Limb (tissue), 2 donors: ENCODE results near the gene WNK1.
"Not testable (repeated sequence)": the region's sequence is repeated elsewhere in the genome, so short reads cannot be mapped to it uniquely, and the experiment has no call there.

ENCODE experiments used
- DNase-seq, 2 donors: peaks; one replicate each; pipeline ENCODE4 v3.0.0-alpha.2; 2016; ENCODE audit errors: extremely low spot score in 2 of 2

Gene WNK1

DNA sequence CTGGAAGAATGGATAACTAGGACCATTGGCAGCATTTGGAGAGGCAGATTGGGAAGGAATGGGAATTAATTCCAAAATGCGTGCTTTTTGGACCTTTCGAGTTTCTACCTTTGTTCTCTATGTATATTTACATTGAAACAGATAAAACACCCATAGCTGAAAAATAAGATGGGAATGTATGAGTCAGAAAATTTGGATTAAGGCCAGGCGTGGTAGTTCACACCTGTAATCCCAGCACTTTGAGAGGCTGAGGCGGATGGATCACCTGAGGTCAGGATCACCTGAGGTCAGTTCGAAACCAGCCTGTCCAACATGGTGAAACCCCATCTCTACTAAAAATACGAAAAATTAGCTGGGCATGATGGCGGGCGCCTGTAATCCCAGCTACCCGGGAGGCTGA is 65.1 kb downstream of the WNK1 start:
- not testable (repeated sequence) for DNase-seq

DNA sequence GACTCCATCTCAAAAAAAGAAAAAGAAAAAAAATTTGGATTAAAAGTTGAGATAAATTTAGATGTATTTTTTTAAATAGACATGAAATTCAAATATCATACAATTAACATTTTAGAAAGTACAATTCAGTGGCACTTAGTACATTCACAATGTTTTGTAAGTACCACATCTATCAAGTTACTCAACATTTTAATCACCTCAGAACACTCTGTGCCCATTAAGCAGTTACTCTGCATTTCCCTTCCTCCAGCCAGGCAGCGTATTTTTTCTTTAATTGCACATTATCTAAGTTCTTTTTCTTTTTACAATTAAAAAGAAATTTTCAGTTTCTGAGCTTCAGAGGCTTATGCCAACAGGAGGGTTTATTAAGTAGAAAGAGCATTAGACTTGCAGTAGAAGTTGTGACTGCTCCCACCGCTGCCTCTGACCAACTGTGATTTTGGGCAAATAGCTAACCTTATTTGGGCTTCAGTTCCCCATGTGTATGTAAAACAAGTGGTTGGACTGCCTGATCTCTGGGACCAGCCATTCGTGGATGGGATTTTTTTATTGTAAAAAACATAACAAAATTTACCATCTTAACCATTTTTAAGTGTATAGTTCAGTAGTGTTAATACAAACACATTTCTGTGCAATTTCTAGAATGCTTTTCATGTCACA is 65.7 kb downstream of the WNK1 start:
- DNase-seq = no peak

DNA sequence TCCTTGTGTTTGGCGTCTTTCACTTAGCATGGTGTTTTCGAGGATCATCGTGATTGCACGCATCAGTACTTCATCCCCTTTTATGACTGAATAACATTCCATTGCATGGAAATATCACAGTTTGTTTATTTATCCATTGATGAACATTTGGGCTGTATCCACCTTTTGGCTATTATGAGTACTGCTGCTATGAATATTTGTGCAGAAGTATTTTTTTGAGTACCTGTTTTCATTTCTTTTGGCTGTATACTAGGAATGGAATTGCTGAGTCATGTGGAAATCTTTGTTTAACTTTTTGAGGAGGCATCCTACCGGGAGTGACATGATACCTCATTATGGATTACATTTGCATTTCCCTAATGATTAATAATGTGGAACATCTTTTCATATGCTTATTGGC is 66.4 kb downstream of the WNK1 start:
- DNase-seq = no peak

DNA sequence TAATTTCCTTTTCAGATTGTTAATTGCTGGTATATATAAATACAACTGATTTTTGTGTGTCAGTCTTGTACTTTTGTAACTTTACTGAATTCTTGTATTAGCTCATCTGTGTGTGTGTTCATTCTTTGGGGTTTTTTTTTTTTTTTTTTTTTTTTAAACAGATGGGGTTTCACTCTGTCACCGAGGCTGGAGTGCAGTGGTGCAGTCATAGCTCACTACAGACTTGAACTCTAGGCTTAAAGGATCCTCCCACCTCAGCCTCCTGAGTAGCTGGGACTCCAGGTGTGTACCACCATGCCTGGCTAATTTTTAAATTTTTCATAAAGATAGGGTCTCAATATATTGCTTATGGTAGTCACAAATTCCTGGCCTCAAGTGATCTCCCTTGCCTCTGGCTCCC is 68.0 kb downstream of the WNK1 start:
- no peak for DNase-seq

DNA sequence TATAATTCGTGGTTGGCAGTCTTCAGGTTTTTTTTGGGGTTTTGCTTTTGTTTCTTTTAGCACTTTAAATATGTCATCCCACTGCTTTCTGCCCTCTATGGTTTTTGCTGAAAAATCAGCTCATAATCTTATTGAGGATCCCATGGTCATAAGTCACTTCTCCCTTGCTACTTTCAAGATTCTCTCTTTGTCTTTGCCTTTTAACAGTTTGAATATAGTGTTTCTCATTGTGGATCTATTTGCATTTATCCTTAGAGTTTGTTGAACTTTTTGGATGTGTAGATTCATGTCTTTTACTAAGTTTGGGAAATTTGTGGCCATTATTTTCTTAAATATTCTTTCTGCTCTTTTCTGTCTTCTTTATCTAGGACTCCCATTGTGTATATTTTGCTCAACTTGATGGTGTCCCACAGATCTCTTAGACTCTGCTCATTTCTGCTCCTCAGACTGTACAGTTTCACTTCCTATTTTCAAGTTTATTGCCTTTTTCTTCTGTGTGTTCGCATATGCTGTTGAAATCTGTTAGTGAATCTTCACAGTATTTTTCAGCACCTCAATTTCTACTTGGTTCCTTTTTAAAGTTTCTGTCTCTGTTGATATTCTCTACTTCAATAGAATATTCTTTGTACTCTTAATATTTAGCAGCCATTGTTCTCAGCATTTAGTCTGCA is 70.8 kb downstream of the WNK1 start:
- DNase-seq = no peak

DNA sequence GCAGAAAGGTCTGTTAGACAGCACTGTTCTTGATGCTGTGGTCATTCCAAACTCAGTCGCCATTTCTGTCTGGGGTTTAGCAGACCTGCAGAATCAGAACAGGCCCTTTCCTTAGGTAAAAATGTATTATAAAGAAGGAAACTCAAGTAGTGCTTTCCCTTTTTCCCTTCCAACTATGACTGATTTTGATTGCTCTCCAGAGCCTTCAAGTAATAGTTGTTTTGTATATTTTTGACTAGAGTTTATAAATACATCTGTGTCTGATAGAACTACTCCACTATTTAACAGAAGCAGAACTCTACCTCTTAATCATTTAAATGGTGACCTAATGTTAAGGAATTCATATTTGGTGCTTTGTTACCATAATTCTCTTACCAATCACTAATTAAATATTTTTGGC is 74.0 kb downstream of the WNK1 start:
- DNase-seq = no peak

DNA sequence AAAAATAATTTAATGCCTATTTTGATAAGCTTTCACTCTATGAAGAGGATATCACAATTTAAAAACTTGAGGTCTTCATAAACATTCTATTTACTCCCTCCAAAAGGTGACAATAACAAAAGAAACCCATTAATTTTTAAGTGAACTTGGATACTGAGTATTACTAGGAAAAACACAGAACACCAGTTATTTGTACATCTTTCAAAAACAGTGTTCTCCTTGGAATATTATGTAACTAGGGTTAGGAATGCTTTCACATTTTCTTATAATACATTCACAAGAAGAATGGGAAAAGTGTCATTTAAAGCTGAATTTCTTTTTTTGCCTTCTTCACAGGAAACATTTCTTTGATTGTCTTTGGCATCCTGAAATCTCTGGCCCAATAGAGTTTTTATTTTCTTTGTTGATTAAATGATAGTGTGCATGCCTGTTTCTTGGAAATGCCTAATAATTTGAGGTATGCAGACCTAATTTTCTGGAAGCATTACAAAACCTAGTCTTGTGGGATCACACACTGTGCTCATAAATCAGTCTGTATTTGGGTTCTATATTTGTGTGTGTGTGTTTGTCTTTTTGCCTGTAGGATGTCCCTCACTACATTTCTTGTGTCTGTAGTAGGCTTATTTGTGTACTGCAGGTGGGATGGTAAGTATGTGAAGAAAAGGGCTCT is 76.5 kb downstream of the WNK1 start:
- DNase-seq = no peak

DNA sequence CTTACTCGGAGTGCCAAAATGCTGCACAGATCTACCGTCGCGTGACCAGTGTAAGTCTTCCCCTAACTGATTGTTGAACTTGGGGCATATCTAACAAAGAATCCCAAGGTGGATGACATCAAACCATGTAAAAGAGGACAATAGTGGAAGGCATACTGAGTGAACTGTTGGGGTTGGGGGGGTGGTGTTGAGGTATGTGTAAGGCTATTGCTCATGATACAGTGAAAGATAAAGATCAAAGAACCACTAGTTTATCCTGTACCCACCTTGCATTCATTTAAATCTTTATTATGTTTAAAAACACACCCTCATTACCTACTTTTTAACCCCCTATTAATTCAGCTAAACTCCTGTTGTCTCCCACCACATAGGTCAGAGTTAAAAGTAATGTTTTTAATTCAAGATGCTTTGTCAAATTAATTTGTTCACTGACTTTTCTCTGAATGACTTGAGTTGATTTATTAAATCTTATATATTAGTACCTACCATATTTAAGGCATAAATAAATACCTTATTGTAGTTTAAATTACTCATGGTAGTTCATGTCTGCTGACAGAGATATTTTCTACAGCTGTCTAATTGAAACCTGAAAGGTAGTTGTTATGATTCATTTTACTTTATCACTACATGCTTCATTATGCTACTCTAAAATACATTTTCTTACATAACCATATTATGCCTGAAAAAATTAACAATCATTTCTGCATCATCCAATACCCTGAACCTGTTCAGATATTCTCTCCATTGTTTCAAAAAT is 77.9 kb downstream of the WNK1 start:
- DNase-seq = no peak

DNA sequence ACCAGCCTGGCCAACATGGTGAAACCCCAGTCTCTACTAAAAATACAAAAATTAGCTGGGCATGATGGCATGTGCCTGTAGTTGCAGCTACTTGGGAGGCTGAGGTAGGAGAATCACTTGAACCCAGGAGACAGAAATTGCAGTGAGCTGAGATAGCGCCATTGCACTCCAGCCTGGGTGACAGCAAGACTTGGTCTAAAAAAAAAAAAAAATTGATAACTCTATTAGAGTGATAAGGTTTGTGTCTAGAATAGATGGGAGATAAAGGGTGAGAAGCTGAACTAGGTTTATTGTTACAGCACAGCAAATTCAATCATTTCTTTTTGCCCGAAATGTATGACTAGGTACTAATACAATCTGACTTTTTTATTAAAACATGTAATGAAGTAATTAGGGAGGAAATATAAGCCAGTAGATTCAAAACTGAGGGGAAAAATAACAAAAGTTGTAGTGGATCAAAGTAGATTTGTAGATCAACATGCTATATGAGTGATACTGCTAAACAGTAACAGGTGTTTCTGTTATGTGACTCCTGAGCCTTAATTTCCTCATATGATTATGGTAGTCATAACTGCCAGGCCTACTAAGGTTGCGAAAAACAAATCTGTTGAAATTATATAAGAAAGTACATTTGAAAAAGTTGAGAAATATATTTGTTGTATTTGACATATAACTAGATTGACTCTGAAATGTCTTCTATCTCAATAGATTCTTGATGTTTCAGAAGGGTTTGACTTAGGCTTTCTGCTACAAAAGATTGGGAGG is 83.6 kb downstream of the WNK1 start:
- no peak for DNase-seq

DNA sequence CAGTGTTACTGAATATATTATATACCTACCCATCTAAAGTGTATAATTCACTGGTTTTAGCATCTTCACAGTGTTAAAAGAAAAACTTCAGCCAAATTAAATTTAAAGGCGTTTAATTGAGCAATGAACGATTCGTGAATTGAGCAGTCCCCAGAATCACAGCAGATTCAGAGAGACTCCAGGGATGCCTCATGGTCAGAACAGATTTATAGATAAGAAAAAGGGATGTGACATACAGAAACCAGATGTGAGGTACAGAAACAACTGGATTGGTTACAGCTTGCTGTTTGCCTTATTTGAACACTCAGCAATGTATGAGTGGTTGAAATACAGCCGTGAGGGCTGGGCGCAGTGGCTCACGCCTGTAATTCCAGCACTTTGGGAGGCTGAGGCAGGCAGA is 84.6 kb downstream of the WNK1 start:
- DNase-seq = no peak

DNA sequence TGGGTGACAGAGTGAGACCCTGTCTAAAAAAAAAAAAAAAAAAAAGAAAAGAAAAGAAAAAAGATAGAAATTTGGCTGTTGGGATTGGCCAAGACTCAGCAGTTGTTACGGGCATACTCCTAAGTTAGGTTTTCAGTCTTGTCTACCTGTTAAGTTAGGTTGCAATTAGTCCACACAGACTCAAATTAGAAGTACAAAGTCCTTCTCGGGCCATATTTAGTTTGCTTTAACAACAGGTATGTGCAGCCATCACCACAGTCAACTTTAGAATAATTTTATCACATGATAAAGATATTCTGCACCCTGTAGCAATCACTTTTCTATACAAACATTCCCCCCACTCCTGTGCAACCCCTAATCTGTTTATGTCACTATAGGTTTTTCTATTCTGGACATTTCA is 85.2 kb downstream of the WNK1 start:
- DNase-seq = no peak

DNA sequence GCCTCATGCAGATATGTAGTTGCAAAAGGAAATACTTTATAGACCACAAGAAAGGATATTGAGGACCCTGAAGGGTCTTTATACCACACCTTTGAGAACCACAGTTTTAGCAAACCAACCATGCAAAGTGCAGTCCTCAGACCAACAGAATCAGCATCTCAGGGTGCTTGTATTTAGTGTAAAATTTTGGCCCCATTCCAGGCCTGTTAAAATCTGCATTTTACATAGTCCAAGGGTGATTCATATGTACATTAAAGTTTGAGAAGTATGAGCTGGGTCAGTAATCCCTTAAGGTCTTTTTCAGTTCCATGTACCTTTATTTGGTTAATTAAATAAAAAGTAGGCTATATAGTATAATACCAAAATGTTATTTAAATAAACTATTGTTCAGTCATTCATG is 91.2 kb downstream of the WNK1 start:
- DNase-seq = no peak

DNA sequence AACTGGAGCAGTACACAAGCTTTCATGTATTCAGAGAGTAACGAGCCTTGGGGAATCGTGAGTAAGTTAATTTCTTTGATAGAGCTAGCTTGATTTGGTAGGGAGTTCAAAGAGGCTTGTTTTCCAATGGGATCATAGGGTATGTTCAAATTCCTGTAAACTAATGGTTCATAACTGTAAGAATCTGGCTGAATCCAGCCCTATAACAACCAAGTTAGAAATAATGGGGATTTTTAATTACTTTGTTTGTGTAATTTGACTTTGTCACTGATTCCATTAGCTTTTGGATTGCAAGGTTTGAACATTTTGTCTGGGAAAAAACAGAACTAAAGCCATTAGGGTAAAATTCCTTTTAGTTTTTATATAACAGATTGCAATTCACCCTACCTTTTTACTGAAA is 94.0 kb downstream of the WNK1 start:
- DNase-seq = no peak

DNA sequence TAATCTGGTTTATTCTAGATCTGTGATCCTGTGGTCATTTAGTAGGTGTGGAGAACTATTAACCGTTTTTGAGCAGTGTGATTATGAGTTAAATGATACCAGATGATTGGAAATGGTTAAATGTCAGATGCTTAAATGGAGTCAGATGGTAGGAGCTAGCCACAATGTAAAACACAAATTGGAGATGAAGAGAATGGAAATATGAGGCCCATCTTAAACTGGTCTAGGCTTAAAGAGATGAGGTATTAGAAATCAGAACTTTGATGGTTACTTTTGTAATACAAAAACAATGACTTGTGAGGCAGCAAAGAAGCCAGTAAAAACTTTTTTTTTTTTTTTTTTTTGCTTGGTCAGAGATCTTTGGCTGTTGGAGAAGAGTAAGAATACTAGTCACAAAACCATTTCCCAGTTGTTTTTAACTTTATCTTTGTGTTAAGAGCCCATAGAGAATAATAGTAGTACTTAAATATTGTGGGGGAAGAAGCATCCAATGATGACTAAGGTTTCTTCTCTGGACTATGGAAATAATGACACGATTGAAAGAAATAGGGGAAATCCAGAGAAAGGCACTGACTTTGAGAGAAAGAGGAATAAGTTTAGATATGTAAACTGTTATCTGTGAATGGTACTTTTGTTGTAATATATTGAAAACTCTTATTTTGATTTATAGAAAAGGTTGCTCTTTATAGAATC is 95.9 kb downstream of the WNK1 start:
- DNase-seq = no peak

DNA sequence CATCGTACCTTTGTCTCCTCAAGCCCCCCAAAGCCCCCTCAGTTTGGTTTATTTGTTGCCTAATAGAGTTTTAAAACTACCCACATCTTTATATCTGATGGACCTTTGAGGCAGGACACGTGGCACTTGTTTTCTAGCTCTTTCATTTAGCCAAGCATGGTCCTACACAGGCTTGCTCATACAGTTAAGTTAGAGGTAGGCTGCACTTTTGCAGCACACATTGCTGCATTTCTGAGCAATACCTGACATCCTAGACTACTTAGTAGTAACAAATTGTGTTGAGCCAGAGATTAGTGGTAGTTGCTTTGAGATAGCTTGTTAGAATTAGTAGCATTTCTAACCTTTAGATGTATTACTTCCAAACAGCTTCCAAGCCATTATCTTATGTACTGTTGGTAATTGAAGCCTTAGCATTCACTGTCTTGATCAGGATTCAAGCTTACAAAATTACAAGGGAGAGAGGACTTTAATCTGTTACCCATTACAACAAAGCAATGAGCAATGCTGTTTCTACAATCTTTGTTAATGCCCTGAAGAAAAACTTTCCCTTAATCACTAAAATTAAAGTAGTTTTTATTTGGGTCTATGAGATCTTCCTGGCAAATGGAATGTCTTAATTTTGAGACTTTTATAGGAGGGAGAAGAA is 96.6 kb downstream of the WNK1 start:
- no peak for DNase-seq

DNA sequence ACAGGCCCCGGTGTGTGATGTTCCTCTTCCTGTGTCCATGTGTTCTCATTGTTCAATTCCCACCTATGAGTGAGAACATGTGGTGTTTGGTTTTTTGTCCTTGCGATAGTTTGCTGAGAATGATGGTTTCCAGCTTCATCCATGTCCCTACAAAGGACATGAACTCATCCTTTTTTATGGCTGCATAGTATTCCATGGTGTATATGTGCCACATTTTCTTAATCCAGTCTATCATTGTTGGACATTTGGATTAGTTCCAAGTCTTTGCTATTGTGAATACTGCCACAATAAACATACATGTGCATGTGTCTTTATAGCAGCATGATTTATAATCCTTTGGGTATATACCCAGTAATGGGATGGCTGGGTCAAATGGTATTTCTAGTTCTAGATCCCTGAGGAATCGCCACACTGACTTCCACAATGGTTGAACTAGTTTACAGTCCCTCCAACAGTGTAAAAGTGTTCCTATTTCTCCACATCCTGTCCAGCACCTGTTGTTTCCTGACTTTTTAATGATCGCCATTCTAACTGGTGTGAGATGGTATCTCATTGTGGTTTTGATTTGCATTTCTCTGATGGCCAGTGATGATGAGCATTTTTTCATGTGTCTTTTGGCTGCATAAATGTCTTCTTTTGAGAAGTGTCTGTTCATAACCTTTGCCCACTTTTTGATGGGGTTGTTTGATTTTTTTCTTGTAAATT is 97.5 kb downstream of the WNK1 start:
- not testable (repeated sequence) for DNase-seq

DNA sequence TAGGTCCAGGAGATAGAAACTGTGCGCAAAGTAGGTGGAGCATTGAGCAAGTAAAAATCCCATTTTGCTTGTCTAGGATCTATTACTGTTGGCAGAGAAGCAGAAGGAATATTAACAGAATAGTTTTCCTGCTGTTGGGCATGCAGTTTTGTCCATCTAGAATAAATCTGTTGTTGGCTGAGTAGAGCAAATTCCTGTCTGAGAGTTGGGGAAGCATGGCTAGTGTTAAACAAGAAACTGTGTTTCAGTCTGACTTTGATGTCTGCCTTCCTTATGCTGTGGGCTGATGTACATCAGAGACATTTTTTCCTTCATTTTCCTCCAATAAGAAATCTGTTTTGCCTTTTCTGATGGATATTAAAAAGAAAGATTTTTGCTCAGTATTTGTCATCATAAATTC is 99.0 kb downstream of the WNK1 start:
- no peak for DNase-seq

DNA sequence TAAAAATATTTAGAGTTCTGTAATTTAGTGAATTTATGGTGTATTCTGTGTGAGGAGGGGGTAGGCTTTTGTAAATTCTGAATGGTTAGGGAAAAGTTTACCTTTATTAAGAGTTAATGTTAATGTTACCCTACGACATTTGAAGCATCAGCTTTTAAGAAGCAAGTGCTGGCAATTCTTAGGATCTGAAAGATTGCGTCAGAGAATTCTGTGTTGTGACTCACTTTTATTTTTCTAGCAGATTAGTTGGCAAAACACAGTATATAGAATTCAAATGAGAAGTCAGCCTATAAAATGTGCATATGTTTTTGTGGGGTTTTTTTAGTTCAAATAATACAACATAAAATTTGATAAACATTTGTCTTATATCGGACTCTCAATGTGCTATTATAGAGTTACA is 99.5 kb downstream of the WNK1 start:
- DNase-seq = no peak

DNA sequence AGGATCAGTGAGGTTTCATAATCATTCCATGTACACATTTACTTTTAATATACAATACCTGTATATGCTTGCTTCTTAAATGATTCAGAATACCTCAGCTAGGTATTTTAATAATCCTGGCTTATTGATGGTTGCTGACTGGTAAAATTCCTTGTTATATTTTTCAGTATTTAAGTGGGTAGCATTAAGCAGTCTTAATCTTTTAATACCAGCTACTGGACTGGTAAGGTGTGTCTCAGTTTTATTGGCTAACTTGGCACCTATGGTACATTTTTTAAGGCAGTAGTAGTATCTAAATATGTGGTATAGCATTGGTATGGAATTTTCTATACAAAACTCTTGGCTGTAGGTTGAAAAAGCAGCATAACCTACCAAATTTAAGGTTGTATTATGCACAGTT is 100.5 kb downstream of the WNK1 start:
- DNase-seq = no peak

DNA sequence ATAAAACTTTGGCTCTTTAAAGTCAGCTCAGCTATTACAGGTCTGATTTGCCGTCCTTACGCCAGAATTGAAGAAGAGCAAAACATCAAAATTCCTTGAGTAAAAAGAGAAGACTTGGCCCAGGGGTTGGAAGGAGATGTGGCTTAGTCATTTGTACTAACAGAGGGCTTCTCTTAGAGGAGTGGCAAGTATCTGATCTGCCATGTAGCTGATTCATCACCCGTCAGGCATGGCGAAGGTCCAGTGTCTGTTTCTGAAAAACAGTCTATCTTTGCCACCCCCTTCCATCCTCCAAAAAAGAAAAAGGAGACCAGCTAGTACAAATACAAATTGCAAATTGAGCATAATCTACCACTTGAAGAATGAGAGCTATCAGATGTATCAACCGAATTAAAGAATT is 105.2 kb downstream of the WNK1 start:
- no peak for DNase-seq
